COLO668 (cell line): Measurements from ENCODE around the gene LYSMD1.
A peak's percentile ranks its signal among the peaks of the same experiment; 100 is the strongest.
"Not testable (repeated sequence)": the region's sequence is repeated elsewhere in the genome, so short reads cannot be mapped to it uniquely, and the experiment has no call there.

Source experiments
- DNase-seq: peaks from one replicate; lab custom pipeline; 2025; ENCODE audit not compliant: unreplicated experiment; lab: John Stamatoyannopoulos, UW

The LYSMD1 gene

GRCh38 chr1:151165738-151166504 is at the start of gene LYSMD1, which contains the start of gene SCNM1:
LYSMD1 (minus strand) TSS chr1:151165902; CDS start chr1:151165258, 644 bp downstream.
SCNM1 (plus strand) TSS chr1:151166144; CDS start chr1:151166153, 9 bp downstream.
- DNase-seq, result peak; percentile 99

- no peak for DNase-seq
Measured at GRCh38 chr1:151213560-151213959, 47.9 kb upstream of the LYSMD1 start.

- no peak for DNase-seq
Measured at GRCh38 chr1:151211972-151212705, 46.4 kb upstream of the LYSMD1 start.

- no peak for DNase-seq
Measured at GRCh38 chr1:151210830-151211229, 45.1 kb upstream of the LYSMD1 start.

- not testable (repeated sequence) for DNase-seq
Measured at GRCh38 chr1:151205381-151205965, 39.8 kb upstream of the LYSMD1 start.

- no peak for DNase-seq
Measured at GRCh38 chr1:151199873-151200581, 34.3 kb upstream of the LYSMD1 start.

GRCh38 chr1:151198254-151199127 is 32.8 kb upstream of the LYSMD1 start, which contains the start of gene PIP5K1A:
PIP5K1A (plus strand) TSS chr1:151198552; CDS start chr1:151198997, 445 bp downstream.
- peak; percentile 99 for DNase-seq

GRCh38 chr1:151197863-151198253 is 32.2 kb upstream of the LYSMD1 start:
- peak; percentile 29 for DNase-seq

GRCh38 chr1:151196292-151196800 is 30.6 kb upstream of the LYSMD1 start:
- peak; percentile 64 for DNase-seq

GRCh38 chr1:151194894-151195594 is 29.3 kb upstream of the LYSMD1 start:
- DNase-seq, result not testable (repeated sequence)

- no peak for DNase-seq
Measured at GRCh38 chr1:151193856-151194255, 28.2 kb upstream of the LYSMD1 start.

- DNase-seq, result no peak
Measured at GRCh38 chr1:151193304-151193703, 27.6 kb upstream of the LYSMD1 start.

- DNase-seq, result no peak
Measured at GRCh38 chr1:151192047-151192446, 26.3 kb upstream of the LYSMD1 start.

GRCh38 chr1:151189637-151190445 is 24.1 kb upstream of the LYSMD1 start, which contains the start of gene VPS72:
VPS72 (minus strand) TSS chr1:151190197; CDS start chr1:151190121, 76 bp downstream.
- peak; percentile 94 for DNase-seq

GRCh38 chr1:151188667-151189066 is 23.0 kb upstream of the LYSMD1 start:
- not testable (repeated sequence) for DNase-seq

- DNase-seq, result no peak
Measured at GRCh38 chr1:151187205-151187604, 21.5 kb upstream of the LYSMD1 start.

- DNase-seq, result no peak
Measured at GRCh38 chr1:151184211-151184610, 18.5 kb upstream of the LYSMD1 start.

- DNase-seq, result no peak
Measured at GRCh38 chr1:151176514-151177045, 10.9 kb upstream of the LYSMD1 start.
